Aorta (tissue), 5 donors: ENCODE measurements around the gene EFHD2. TPM values are rescaled to one million over a fixed set of nuclear protein-coding genes. Genes with fewer than 3 reads are reported as not detected.
"Not testable (repeated sequence)": the region's sequence is repeated elsewhere in the genome, so short reads cannot be mapped to it uniquely, and the experiment has no call there.

Source experiments
- ATAC-seq: fragments of 200-7000 bp; cut with Tn5 transposase; one replicate; pipeline ENCODE4 v1.9.1; 2022; ENCODE audit warnings: moderate library complexity; ENCODE audit not compliant: low FRiP score
- DNase-seq, 2 donors: peaks; one replicate each; pipeline ENCODE4 v3.0.0-alpha.2; 2020
- H3K27ac ChIP-seq, 2 donors: one replicate each; pipeline ENCODE4 v1.5.1; 2013; ENCODE audit warnings: low read length in 2 of 2, mild to moderate bottlenecking in 2 of 2, moderate library complexity in 2 of 2, control low read depth in 1 of 2, inconsistent platforms in 1 of 2, low read depth in 1 of 2
- H3K27me3 ChIP-seq, 2 donors: one replicate each; pipeline ENCODE4 v1.6.1; 2013; ENCODE audit warnings: control low read depth in 1 of 2, low read length in 1 of 2, mild to moderate bottlenecking in 1 of 2, moderate library complexity in 1 of 2; ENCODE audit not compliant: insufficient read depth in 2 of 2, control insufficient read depth in 1 of 2
- H3K36me3 ChIP-seq, 2 donors: one replicate each; pipeline ENCODE4 v1.6.1; 2013; ENCODE audit warnings: control low read depth in 1 of 2, low read length in 1 of 2, mild to moderate bottlenecking in 1 of 2; ENCODE audit not compliant: insufficient read depth in 2 of 2, control insufficient read depth in 1 of 2
- H3K4me1 ChIP-seq, 2 donors: one replicate each; pipeline ENCODE4 v1.6.1; 2013; ENCODE audit warnings: low read length in 2 of 2, control low read depth in 1 of 2, mild to moderate bottlenecking in 1 of 2, moderate library complexity in 1 of 2; ENCODE audit not compliant: insufficient read depth in 2 of 2, control insufficient read depth in 1 of 2
- H3K4me3 ChIP-seq, 2 donors: one replicate each; pipeline ENCODE4 v1.5.1; 2013; ENCODE audit warnings: low read length in 2 of 2, control low read depth in 1 of 2, mild to moderate bottlenecking in 1 of 2
- H3K9me3 ChIP-seq: one replicate; pipeline ENCODE4 v1.6.1; 2013; ENCODE audit warnings: mild to moderate bottlenecking, low read length; ENCODE audit not compliant: control insufficient read depth
- WGBS, 2 donors: extraction: QIAGEN DNeasy Blood & Tissue Kit; methylation state at CpG; one replicate each; pipeline ENCODE4 v1.1.7; 2013; 5-methylcytosine and 5-hydroxymethylcytosine counted together
- intact Hi-C, 2 donors: fragments of 100-400 bp; cut with DNase I; formaldehyde crosslinking; loops; one replicate each; pipeline versions ENCODE4 v1.14.2 to v1.15.0; 2022
- polyA plus RNA-seq, 2 donors: library from polyadenylated mRNA; stranded (reverse); fragments of 200-250 nt; gene quantifications; one replicate each; pipeline ENCODE4 v1.2.3, GENCODE V29; 2013
- total RNA-seq, 2 donors: library from RNA; stranded (reverse); fragmentation: NEBNext Ultra II Directional; extraction: Animal tissue kit (Norgen Biotek cat#: 25700); gene quantifications; one replicate each; pipeline ENCODE4 v1.2.1, GENCODE V29; 2021
- donor health status: healthy with polysubstance abuse.
- donor health status: Bipolar disorder and iron deficiency.
- donor health status: DM: no; HTN: no; CAD: no.
- donor health status: DM: no; HTN: no; CAD: no.
- donor health status: DM: yes; HTN: yes; CAD: no.

The EFHD2 gene
- total and polyA plus RNA-seq, 4 donors, result 17.9 to 43.7 (median 35.9) TPM

DNA sequence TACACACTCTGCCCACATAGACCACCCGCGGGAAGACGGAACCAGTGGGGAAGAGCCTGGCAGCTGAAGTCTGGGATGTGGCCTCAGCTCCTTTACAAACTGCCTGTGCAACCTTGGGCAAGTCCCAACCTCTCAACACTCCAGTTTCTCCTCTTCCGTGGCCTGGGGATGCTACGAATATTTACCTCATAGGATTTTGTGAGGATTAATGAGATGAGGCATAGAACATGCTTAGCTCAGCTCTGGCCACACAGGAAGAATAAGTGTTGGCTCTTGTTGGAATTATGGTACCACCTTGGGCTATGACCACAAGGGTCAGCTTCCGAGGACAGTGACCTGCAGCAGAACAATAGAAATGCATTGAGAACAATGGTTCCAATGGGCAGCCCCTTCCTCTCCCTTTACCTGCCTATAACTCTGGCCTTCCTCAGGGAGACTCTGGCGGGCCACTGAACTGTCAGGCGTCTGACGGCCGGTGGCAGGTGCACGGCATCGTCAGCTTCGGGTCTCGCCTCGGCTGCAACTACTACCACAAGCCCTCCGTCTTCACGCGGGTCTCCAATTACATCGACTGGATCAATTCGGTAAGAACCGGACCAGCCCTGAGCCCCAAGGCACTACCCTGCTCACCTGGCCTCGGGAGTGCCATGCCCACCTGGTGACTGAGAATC lies 57.4 kb downstream of the EFHD2 start:
- H3K4me1 ChIP-seq, H3K9me3 ChIP-seq, H3K36me3 ChIP-seq, ATAC-seq, DNase-seq, H3K27me3 ChIP-seq, H3K27ac ChIP-seq, intact Hi-C loops, H3K4me3 ChIP-seq: not testable (repeated sequence)
- 92 to 95% methylated on average over 22 of the region's 22 CpGs for WGBS, 2 donors

DNA sequence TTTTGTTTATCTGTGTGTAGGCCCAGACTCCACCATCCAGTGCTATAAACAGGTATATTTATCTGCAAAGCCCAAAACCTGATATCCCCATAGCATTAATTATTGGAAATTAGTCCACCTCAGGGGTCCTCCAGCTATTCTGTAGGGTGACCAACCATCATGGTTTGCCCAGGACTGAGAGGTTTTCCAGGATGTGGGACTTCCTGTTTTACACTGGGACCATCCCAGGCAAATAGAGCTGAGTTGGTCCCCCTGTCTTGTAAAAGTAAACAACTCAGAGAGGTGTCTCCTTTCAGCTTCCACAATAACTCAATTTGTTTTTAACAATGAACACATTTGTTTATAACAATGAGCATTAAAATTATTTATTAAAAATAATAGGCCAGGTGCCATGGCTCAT lies 58.5 kb downstream of the EFHD2 start:
- ATAC-seq (no peak), DNase-seq (no peak)
- intact Hi-C loops, result no loop called here
- no peak overlapping the region for H3K27ac ChIP-seq
- no peaks in the 10 kb centered on the region for H3K36me3 ChIP-seq
- H3K4me3 ChIP-seq, result no peak overlapping the region
- no peaks in the 10 kb centered on the region for H3K9me3 ChIP-seq
- H3K4me1 ChIP-seq, result no peaks in the 10 kb centered on the region
- no peaks in the 10 kb centered on the region for H3K27me3 ChIP-seq

DNA sequence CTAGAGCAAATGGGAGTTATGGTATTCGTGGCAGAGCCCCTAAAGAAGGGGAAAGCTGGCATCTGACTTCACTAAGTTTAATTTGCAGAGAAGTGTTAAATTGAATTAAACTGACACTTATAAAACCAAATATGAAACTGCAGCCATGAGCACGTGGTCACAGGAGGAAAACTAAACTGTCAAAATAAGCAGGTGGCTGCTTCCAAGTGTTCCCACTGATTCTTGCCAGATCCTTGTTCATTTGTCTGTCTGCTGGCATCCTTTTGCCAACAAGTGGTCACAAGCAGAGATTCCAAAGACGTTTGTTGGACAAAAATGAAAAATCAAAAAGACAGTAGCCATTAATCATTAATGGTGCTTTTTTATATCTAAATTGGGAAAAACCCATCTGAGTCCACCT lies 59.7 kb downstream of the EFHD2 start:
- no peak overlapping the region for H3K4me3 ChIP-seq
- H3K36me3 ChIP-seq, result no peaks in the 10 kb centered on the region
- intact Hi-C loops, result no loop called here
- 44 to 47% methylated on average over 3 of the region's 3 CpGs for WGBS, 2 donors
- H3K27me3 ChIP-seq, result no peaks in the 10 kb centered on the region
- H3K4me1 ChIP-seq, result no peaks in the 10 kb centered on the region
- no peak overlapping the region for H3K27ac ChIP-seq
- DNase-seq (no peak), ATAC-seq (no peak)
- no peaks in the 10 kb centered on the region for H3K9me3 ChIP-seq

DNA sequence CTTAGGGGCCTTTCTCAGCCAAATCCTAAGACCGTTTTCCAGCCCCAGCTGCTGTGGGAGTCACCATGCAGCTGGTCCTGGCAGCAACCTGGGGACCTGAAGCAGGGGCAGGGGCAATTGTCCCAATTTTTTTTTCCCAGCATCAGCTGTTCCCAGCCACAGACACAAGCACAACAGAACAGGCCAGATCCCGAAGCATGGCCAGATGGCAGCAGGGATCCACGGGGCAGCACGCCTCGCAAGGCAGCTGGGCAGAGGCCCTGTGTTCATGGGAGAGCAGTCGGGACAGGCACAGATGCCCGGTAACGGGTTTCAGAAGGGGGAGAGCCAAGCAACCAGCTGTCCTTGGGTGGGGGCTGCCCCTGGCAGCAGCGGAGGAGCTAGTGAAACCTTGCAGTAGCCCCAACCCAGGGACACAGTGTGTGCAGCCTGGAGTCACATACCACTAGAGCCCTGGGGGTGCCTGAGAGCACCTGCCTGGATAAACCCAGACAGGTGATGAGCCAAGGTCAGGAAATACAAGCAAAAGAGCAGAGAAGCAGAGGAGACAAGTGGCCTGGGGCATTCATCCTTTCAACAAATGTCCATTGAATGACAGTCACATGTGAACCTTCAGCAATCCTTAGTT lies 60.2 kb downstream of the EFHD2 start:
- H3K27me3 ChIP-seq, H3K9me3 ChIP-seq, intact Hi-C loops, ATAC-seq, H3K27ac ChIP-seq, DNase-seq, H3K36me3 ChIP-seq, H3K4me1 ChIP-seq, H3K4me3 ChIP-seq: not testable (repeated sequence)
- 84 to 90% methylated on average over 9 of the region's 9 CpGs for WGBS, 2 donors

DNA sequence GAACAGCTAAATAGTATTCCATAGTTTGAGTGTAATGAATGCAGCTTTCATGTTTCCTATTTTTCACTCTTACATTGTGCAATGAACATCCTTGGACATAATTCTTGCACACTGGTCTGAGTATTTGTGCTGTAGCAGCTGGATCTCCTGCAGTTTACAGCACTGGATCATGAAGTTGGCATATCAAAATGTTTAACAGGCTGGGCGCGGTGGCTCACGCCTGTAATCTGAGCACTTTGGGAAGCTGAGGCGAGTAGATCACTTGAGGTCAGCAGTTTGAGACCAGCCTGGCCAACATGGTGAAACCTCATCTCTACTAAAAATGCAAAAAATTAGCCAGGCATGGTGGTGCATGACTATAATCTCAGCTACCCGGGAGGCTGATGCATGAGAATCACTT lies 61.4 kb downstream of the EFHD2 start:
- ATAC-seq, DNase-seq, H3K4me1 ChIP-seq, H3K27me3 ChIP-seq, H3K4me3 ChIP-seq, intact Hi-C loops, H3K9me3 ChIP-seq, H3K27ac ChIP-seq, H3K36me3 ChIP-seq: not testable (repeated sequence)
- 94 to 96% methylated on average over 5 of the region's 5 CpGs for WGBS, 2 donors

DNA sequence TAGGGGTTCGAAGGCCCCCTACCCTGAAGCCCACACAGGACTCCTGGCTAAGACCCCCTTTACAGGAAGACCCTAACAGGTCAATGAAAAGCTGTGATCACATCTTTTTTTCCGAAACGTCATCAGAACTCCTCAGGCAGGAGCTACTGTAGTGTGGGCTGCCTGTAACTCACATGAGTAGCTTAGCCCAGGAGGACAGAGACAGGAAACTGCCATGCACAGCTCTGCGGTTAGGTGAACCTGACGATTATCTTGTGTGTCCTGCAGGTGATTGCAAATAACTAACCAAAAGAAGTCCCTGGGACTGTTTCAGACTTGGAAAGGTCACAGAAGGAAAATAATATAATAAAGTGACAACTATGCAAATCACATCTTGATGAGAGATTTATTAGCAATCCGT lies 62.0 kb downstream of the EFHD2 start:
- H3K36me3 ChIP-seq, ATAC-seq, H3K27ac ChIP-seq, DNase-seq, intact Hi-C loops, H3K27me3 ChIP-seq, H3K4me1 ChIP-seq, H3K9me3 ChIP-seq, H3K4me3 ChIP-seq: not testable (repeated sequence)
- 86 to 87% methylated on average over 6 of the region's 6 CpGs for WGBS, 2 donors

DNA sequence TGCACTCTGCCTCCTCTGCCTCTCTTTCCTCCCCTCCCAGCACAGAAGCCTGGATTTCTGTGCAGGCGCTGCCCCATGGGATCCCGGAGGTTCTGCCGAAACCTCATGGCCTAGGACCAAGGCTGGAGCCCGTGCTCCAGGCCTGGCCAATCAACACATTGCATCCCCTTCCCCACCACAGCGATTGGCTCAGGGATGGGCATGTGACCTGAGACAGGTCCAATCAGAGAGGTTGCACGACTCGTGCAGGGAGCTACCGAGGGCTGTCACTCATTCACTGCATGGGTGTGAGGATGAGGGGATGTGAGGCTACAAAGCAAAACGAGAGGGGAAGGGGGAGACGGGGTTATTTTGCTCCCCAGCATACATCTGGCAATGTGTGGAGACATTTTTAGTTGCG lies 62.9 kb downstream of the EFHD2 start:
- WGBS, 2 donors, result 79 to 85% methylated on average over 11 of the region's 11 CpGs
- intact Hi-C loops, result no loop called here

DNA sequence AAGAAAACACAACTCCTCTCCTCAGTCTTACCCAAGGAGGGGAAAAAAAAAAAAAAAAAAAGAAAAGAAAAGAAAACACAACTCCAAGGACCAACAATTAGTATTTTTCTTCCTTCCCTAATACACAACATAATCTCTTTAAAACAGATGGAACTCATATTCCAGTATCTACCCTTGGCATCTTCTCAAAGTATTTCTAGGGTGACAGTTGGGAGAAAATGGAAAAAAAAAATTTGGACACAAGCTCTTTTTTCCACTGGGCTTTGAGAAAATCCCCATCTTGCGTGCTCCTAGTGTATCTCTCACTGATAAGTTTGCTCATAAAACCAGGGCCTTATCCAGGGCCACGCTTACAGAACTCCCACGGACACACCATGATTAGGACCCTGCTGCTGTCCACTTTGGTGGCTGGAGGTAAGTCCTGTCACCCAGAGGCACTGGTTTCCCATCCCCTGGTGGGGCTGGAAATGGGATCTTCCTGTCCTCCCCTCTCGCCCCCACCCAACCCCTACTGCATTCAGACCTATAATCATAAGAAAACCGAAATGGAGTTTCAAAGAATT lies 66.1 kb downstream of the EFHD2 start, which contains the start of gene CELA2B:
TSS of gene CELA2B (plus strand) at position 353 of the 563 bp plus-strand sequence. CDS start at position 375, 22 bp downstream.
- intact Hi-C loops, result no loop called here
- Histone ChIP-seq H3K4me1 (no peaks in the 10 kb centered on the region), H3K27ac (no peak within 1 kb of the TSS), H3K27me3 (no peaks in the 10 kb centered on the region), H3K4me3 (no peak within 1 kb of the TSS), H3K36me3 (no peaks in the 10 kb centered on the region), H3K9me3 (no peaks in the 10 kb centered on the region)
- ATAC-seq (no peak), DNase-seq (peak in 1 of 2 donors; percentile 17)
- WGBS, 2 donors, result 84 to 88% methylated on average over 5 of the region's 5 CpGs

More for the DNA sequence above, 62.9 kb downstream of the EFHD2 start:
- ATAC-seq (no peak), DNase-seq (no peak)
- Histone ChIP-seq H3K36me3 (no peaks in the 10 kb centered on the region), H3K27ac (no peak overlapping the region), H3K9me3 (no peaks in the 10 kb centered on the region), H3K4me3 (no peak overlapping the region), H3K27me3 (no peaks in the 10 kb centered on the region), H3K4me1 (no peaks in the 10 kb centered on the region)

DNA sequence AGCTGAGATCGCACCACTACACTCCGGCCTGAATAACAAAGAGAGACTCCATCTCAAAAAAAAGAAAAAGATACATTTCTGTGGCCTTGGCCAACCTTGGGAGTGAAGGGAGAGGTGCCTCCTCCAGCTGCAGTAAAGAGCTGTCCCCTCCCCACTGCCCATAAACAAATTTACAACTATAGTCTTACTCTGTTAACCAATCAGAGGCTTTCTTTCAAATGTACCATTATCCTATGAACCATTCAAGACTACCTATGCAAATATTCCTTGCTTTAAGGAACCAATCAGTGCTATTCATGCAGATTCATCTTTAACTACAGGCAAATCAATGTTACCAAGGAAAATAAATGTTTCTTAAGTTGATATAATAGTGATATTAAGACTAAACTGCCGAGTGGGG lies 67.2 kb downstream of the EFHD2 start:
- 92 to 94% methylated on average over 3 of the region's 3 CpGs for WGBS, 2 donors
- no peak for ATAC-seq
- Histone ChIP-seq H3K4me1 (no peaks in the 10 kb centered on the region), H3K36me3 (no peaks in the 10 kb centered on the region), H3K27me3 (no peaks in the 10 kb centered on the region), H3K9me3 (no peaks in the 10 kb centered on the region), H3K4me3 (no peak overlapping the region), H3K27ac (no peak overlapping the region)
- intact Hi-C loops, result no loop called here
- no peak for DNase-seq
